GM21515 (cell line): ENCODE data around the gene ZNF229.
"Not testable (repeated sequence)": the region's sequence is repeated elsewhere in the genome, so short reads cannot be mapped to it uniquely, and the experiment has no call there.

Experiments used
- ATAC-seq: cut with Tn5 transposase; IDR thresholded peaks from one replicate; pipeline ENCODE4 v1.9.1; 2021; ENCODE audit not compliant: unreplicated experiment

The ZNF229 gene

DNA sequence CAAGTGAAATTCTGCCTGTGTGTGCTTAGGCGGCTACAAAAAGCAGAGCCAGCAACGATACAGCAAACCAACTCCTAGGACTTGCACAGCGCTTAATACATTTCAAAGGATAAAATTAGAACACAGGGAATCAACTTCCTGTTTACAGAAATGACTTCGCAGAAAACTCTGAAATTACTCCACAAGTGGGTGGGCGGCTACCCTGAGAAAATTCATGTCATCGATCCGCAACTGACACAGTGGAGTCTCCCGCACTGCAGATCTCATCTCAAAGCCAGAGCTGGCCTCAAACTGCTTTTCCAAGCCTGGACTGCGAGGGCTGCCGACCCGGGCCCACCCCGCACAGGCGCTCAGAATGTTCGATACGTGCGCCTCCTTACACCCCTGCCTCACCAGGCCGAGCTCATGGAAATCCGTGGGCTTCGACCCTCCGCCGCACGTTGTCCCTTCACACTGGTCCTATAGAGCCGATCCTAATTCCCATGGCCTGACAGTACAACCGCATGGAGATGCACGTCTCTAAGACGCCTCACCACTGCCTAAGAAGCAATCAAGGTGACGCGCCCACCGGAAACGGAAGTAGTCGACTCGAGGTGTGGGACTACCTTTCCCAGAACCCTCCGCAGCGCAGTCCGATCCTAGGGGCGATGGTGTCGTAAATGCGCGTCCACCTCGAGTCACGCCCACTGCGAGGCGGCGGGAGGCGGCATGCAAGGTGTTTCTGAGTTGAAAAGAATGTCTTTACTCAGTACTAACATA is at the start of gene ZNF229:
Gene ZNF229, minus strand, starts transcription at position 557 of the 759 bp plus-strand sequence. CDS start 5,625 bp downstream, outside the sequence.
- ATAC-seq = no peak

DNA sequence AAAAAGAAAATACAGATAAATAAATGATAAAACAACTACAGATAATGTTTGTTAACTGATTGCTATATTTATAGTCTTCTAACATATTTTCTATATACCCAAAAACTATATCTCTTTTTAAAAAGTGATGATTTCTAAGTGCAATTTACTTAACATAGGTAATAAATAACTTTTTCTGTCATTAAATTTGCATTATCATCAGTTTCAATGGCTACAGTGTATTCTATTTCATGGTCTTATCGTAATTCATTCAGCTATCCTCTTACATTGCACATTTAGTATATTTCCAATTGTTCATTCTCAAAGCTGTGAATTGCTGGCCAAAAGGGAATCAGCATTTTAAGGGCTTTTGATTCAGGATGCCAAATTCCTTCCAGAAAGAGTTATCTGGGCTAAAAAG is 48.4 kb upstream of the ZNF229 start:
- no peak for ATAC-seq

DNA sequence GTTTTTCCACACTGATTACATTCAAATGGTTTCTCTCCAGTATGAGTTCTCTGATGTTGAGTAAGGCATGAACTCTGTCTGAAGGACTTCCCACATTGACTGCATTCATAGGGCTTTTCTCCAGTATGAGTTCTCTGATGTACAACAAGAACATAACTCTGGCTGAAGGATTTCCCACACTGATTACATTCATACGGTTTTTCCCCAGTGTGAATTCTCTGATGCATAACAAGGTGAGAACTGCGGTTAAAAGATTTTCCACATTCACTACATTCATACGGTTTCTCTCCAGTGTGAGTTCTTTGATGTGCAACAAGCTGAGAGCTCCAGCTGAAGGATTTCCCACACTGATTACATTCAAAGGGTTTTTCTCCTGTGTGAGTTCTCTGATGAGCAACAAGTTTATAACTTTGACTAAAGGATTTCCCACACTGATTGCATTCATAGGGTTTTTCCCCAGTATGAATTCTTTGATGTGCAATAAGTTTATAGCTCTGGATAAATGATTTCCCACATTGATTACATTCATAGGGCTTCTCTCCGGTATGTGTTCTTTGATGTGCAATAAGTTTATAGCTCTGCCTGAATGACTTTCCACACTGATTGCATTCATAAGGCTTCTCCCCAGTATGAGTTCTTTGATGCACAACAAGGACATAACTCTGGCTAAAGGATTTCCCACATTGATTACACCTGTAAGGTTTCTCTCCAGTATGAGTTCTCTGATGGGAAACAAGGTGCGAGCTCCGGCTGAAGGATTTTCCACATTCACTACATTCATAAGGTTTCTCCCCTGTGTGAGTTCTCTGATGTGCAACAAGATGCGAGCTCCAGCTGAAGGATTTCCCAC is 28.5 kb upstream of the ZNF229 start:
- ATAC-seq = no peak

DNA sequence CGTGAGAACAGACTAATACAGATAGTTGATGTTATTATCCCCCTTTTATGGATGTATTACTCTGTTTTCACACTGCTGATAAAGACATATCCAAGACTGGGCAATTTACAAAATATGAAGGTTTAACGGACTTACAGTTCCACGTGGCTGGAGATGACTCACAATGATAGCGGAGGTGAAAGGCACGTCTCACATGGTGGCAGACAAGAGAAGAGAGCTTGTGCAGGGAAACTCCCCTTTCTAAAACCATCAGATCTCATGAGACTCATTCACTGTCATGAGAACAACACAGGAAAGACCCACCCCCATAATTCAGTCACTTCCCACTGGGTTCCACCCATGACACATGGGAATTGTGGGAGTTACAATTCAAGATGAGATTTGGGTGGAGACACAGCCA is 20.5 kb upstream of the ZNF229 start:
- ATAC-seq = not testable (repeated sequence)

DNA sequence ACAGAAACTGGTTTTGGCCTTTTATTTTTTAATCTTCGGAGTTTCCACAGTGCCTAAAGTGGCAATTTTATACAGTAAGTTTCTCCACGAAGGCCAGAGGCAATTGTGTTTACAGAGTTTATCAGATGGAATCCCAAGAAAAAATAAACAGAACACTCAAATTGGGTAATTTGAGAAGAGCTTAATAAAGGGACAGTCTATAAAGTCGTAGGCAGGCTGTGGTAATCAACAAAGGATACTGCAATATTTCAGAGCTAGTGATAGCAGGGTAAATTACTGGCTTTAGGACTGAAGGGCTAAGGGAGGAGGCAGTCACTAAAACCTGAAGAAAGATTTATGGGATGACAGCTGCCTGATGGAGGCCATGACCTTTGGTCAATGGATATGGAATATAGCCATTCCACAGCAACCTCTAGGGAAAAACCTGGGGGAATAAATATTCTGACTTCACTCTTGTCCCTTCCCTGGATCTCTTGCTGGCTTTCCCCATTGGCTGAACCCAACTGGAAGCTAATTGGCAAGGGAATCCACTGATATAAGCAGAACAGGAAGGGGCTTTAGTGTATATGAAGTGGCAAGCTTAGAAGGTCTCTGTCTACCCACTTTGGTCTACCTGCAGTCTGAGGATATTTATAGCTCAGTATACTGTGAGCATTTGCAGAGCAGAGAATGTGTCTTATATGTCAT is 14.5 kb upstream of the ZNF229 start:
- ATAC-seq = not testable (repeated sequence)

DNA sequence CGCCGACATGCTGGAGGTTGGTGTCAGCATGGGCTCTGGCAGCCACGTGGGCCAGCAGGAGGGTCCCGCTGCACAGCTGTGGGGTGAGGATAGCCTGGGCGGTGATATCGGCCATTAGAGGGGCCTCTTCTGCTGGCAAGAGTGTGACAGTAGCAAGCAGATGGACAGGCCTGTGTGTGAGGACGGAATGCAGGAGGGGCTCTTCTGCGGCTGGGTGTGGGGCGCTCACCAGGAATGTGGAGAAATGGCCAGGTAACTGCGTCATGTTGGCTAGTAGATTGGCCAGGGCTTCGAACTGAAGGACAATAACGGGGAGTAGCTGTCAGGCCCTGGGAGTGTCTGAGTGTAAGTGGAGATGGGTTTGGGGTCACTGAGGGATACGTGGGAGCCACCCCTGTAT is 7.7 kb upstream of the ZNF229 start:
- ATAC-seq = not testable (repeated sequence)

DNA sequence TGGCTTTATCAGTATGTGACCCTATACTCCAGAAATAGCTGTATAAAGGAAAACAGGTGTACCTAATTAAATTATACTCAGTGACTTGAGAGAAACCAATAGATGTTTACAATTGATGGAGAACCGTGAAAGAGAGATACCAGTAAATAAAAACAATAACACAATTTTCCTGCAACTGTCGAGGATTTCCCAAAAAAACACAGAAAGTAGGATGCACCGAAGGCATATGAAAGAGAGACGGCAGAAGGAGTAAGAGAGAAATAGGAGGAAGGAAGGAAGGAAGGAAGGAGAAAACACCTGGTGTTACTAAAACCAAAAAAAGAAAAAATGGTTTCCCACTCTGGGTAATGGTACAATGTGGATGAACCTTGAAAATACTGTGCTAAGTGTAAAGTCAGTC is 6.8 kb upstream of the ZNF229 start:
- no peak for ATAC-seq

DNA sequence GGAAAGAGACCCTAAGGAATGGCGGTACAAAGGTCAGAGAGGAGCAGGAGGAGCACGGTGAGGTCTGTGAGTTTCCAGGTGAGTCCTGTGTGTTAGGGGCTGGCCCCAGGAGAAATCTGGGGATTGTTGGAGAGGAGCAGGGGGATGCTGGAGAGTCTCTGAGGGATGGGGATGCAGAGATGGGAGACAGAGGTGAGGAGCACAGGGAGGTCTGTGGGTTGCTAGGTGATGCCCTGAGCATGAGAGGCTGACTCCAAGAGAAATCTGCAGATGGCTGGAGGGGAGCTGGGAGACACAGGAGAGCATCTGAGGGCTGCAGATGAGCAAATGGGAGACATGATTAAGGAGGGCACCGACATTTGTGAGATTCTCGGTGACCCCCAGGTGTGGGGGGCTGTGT is 4.1 kb upstream of the ZNF229 start:
- no peak for ATAC-seq

DNA sequence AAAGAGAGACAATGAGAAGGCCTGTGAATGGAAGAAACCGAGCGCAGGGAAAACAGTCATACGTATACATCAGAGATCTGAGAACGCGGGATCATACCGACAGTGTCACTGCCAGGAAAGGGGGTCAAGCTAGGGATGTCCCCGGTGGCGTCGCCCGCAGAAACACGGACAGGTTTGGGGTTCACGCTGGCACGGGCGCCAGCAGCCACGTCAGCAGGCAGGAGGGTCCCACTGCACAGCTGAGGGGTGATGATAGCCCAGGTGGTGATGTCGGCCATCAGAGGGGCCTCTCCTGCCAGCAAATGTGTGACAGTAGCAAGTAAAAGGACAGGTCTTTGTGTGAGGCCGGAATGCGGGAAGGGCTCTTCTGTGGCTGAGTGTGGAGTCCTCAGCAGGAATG is 3.4 kb upstream of the ZNF229 start:
- no peak for ATAC-seq

DNA sequence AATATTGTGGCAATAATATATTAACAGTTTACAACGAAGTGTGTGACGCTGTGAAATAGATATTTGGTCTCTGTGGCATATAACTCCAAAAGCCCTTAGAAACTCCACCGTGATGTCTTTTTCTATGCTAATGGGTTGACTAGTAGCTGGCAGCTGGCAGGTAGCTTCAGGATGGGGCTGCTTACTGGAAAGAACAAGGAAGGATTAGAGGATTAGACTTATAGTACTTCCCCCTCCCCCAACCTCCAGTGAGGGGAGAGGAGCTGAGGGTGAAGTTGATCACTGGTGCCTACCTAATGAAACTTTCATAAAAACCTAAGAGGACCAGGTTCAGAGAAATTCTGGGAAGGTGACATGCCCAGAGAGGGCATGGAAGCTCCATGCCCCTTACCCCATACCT is 9.8 kb downstream of the ZNF229 start:
- no peak for ATAC-seq

DNA sequence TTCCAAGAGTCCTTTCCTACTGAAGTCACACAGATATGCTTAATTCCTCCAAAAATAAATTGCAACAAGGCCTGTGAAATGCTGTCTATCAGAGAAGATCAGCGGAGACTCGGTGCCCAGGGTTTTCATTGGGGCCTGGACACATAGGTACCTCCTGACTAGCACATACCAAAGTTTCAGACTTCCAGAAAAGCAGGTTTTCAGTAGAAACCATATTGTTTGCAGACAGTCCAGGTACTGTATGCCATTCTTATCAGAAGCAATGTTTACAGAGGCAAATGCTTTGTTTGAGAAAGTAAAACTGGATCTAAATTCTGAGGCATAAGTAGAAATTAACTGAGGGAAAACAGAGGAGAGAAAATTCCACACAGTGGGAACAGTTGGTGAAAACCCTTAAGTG is 12.8 kb downstream of the ZNF229 start:
- no peak for ATAC-seq

DNA sequence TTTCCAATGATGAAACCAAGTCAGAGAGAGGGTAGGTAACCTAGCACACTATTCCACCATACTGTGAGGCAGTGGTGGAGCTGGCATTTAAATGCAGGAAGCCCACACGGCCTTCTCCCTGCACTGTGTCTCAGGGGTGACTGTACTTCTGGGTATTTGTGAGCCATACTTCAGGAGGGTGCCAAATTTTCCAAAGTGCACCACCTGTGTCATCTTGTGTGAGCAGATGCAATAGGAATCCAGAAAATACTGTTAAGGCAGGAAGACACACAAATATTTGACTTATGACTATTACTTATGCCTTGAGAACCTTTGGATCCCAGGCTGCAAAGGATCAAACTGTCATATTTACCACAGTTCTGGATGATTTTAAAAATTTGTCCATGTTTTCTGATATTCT is 17.3 kb downstream of the ZNF229 start:
- no peak for ATAC-seq

DNA sequence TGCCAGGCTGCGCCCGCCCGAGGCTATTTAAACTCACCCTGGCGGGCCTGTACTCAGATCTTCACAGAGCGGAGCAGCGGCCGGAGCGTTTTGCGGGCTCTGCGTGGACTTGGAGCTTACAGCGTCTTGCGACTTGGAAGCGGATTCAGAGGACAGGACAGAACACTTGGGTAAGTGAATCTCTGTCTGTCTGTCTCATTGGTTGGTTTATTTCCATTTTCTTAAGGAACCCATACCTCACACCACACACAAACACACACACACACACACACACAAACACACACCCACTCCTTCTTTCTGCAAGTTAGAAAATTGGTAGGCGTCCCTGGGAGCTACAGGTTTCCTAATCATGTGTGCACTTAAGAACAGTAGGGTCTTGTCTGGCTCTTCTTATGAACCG is 32.7 kb downstream of the ZNF229 start:
- not testable (repeated sequence) for ATAC-seq

DNA sequence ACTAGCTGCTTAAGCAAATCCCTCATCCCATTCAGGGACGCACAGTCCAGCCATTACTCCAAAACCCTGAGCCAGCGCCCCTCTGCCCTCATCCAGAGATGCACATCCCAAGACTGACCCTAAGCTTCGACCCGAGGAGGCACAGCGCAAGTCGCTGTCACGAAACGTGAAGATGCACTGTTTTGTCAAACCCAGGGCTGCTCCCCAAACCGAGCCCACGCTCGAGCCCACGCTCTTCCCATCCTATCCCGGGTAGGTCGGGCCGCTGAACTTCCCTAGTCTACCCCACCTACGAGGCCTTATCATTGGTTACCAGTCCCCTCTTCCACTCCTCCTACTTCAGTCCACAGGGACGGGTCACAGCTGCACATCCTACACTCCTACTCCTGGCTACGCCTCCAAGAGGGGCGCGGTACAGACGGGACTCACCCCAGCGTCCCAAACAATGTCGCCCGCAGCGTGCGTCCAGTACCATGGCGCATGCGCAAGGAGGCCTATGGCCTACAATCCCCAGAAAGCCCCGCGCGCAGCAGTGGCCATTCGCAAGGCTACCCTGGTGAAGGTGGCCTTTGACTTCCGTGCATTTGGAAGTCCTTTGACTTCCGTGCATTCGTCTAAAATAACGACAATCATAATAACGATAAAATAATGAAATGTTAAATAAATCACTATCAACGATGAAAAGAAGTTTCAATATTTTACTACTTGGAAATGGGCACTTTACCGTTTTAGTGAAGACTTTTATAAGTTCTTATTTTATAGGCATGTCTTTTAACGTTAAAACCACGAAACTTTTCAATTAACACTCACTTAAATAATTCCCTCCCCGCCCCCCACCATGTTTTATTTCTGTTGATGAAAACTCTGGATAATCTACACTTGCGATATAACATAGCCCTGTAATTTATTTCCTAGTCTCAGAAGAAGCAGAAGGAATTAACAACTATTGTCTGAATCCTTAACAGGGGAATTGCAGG is 46.8 kb downstream of the ZNF229 start, which contains the start of gene ZNF285:
Gene ZNF285, minus strand, starts transcription at position 470 of the 977 bp plus-strand sequence. CDS start 4,395 bp downstream, outside the sequence.
- ATAC-seq = no peak

DNA sequence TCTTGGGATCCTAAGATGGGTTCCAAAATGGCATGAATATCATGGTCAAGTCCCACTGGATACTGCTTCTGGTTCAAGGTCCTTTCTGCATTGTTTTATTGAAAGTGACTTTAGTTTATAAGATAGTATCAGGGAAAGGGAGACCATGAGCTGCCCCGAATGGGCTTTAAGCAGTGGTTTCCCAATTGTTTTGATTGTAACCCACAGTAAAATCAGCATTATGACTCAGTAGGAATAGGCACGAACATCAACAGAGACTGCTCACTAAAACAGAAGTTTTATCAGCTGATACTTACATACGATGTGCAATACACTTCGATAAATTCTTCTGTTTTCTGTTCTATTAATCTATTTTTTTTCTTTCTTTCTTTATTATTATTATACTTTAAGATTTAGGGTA is 59.0 kb downstream of the ZNF229 start:
- ATAC-seq = not testable (repeated sequence)
